Gastroesophageal sphincter (tissue), 4 donors: ENCODE results near the gene ARID1B. TPM values are rescaled to one million over a fixed set of nuclear protein-coding genes. Genes with fewer than 3 reads are reported as not detected.

Experiments
- ATAC-seq: fragments of 150-250 bp; one replicate; pipeline ENCODE4 v1.9.1; 2016; ENCODE audit warnings: mild to moderate bottlenecking, moderate library complexity
- H3K27ac ChIP-seq, 4 donors: fragments of 200-600 bp; sonication (generic) in 3 of 4; 1 replicate in 3 of 4; 2 replicates in 1 of 4; pipeline ENCODE4 v1.5.1; 2016 to 2019
- H3K27me3 ChIP-seq: fragments of 200-600 bp; sonication (generic); one replicate; pipeline ENCODE4 v1.5.1; 2019
- H3K36me3 ChIP-seq, 2 donors: fragments of 200-600 bp; sonication (generic); one replicate each; pipeline ENCODE4 v1.5.1; 2019; ENCODE audit warnings: control low read depth in 1 of 2
- H3K4me1 ChIP-seq, 3 donors: fragments of 200-600 bp; sonication (generic); 1 replicate in 2 of 3; 2 replicates in 1 of 3; pipeline ENCODE4 v1.5.1; 2016 to 2019; ENCODE audit warnings: control low read depth in 2 of 3
- H3K4me3 ChIP-seq, 2 donors: fragments of 200-600 bp; sonication (generic); one replicate each; pipeline ENCODE4 v1.5.1; 2019; ENCODE audit warnings: mild to moderate bottlenecking in 1 of 2, moderate library complexity in 1 of 2
- H3K9me3 ChIP-seq, 3 donors: fragments of 200-600 bp; sonication (generic); one replicate each; pipeline ENCODE4 v1.5.1; 2017 to 2019; ENCODE audit warnings: control low read depth in 2 of 3
- EP300 ChIP-seq: sonication (generic); formaldehyde crosslinking; IDR thresholded peaks from one replicate; pipeline ENCODE4 v1.6.1; 2017; ENCODE audit warnings: antibody characterized with exemption, mild to moderate bottlenecking
- POLR2A ChIP-seq, 2 donors: fragments of 450-650 bp; IDR thresholded peaks; one replicate each; pipeline ENCODE4 v1.6.1; 2017; ENCODE audit warnings: antibody characterized with exemption in 2 of 2, mild to moderate bottlenecking in 2 of 2, moderate library complexity in 1 of 2
- POLR2AphosphoS5 ChIP-seq: sonication (generic); formaldehyde crosslinking; IDR thresholded peaks from one replicate; pipeline ENCODE4 v1.6.1; 2017; ENCODE audit warnings: antibody characterized with exemption
- WGBS, 2 donors: methylation state at CpG; one replicate each; pipeline ENCODE4 v1.1.5; 2018; ENCODE audit warnings: low coverage in 1 of 2; 5-methylcytosine and 5-hydroxymethylcytosine counted together
- total RNA-seq, 4 donors: library from RNA; depleted of rRNA; stranded (reverse); fragments of >200 nt; gene quantifications; one replicate each; pipeline ENCODE4 v1.1.0, GENCODE V29; 2016
- TF ChIP-seq, protein P1 (sequence below), 4 experiments: fragments of 200-600 bp in 2 of 4; fragments of 450-650 bp in 2 of 4; sonication (generic) in 1 of 4; IDR thresholded peaks; one replicate each; pipeline ENCODE4 v1.5.1; 2017 to 2019; ENCODE audit warnings: antibody characterized with exemption in 4 of 4, mild to moderate bottlenecking in 2 of 4, moderate library complexity in 2 of 4

The ARID1B gene
- total RNA-seq, 4 donors from 2014 or later = 40.0 to 106 (median 79.7) TPM

DNA sequence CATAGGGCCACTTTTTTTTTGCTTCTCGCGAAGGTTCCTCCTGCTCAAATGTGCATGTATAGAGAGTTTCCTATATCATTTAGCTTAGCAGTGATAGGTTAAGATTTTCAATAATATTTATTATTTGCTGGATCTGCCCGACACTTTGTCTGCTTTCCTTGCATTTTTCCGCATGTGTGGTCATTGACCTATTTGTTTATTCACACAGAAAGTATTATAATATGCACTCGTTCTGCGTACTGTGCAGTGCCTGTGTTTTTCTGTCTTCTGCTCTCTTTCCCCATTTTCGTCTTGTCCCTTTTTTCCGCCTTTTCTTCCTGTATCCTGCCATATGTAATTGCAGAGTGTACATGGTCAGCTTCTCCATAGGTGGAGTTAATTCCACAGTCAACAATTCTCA, 290.3 kb downstream of the ARID1B start:
- 88 to 90% methylated on average over 6 to 8 of the region's 8 CpGs for WGBS, 2 donors

DNA sequence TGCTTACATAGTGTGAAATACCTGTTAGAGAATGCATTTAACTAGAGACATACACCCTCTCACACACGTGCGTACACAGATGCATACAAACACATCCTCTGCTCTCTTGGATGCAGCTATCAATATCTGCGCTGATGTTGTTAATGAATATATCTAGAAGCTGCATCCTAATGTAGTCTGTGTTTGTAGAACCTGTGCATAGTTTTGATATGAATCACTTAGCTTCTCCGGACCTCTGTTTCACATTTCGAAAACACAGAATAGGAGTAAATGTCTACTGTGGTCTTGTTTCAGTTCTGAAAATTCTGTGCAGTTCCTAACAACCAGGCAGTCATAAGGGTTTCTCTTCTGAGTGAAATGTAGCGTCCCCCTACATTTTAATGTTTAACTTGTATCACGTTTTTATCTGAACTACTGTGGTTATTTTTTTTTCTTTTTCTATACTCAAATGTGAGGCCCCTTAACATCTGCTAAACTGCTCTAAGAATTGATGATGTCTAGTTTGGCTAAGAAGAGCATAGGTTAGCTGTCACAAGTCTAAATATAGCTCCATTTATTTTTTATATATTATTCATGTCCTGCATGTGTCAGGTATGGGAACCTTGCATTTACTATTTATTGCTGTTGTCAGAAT, 291.6 kb downstream of the ARID1B start:
- H3K27me3 ChIP-seq = no peaks in the 10 kb centered on the region
- ATAC-seq = no peak
- no peaks in the 10 kb centered on the region for H3K36me3 ChIP-seq
- H3K27ac ChIP-seq = no peak overlapping the region
- no peak overlapping the region for H3K4me3 ChIP-seq
- 31 to 48% methylated on average over 7 of the region's 7 CpGs for WGBS, 2 donors
- TF ChIP-seq POLR2A (IDR thresholded peaks at IDR 0.05) (no peak), POLR2AphosphoS5 (no peak), EP300 (no peak)
- TF ChIP-seq, protein P1, sequence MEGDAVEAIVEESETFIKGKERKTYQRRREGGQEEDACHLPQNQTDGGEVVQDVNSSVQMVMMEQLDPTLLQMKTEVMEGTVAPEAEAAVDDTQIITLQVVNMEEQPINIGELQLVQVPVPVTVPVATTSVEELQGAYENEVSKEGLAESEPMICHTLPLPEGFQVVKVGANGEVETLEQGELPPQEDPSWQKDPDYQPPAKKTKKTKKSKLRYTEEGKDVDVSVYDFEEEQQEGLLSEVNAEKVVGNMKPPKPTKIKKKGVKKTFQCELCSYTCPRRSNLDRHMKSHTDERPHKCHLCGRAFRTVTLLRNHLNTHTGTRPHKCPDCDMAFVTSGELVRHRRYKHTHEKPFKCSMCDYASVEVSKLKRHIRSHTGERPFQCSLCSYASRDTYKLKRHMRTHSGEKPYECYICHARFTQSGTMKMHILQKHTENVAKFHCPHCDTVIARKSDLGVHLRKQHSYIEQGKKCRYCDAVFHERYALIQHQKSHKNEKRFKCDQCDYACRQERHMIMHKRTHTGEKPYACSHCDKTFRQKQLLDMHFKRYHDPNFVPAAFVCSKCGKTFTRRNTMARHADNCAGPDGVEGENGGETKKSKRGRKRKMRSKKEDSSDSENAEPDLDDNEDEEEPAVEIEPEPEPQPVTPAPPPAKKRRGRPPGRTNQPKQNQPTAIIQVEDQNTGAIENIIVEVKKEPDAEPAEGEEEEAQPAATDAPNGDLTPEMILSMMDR (IDR thresholded peaks at IDR 0.05) = no peak
- H3K4me1 ChIP-seq = peaks cover 10 to 70% (median 13%) of the 10 kb centered on the region in 3 donors
- H3K9me3 ChIP-seq = no peaks in the 10 kb centered on the region

More for the DNA sequence above, 290.3 kb downstream of the ARID1B start:
- TF ChIP-seq, protein P1 (IDR thresholded peaks at IDR 0.05) = no peak
- TF ChIP-seq EP300 (no peak), POLR2AphosphoS5 (no peak), POLR2A (IDR thresholded peaks at IDR 0.05) (no peak)
- Histone ChIP-seq H3K27me3 (no peaks in the 10 kb centered on the region), H3K36me3 (no peaks in the 10 kb centered on the region), H3K4me3 (no peak overlapping the region), H3K9me3 (no peaks in the 10 kb centered on the region), H3K4me1 (peaks cover 10 to 62% (median 13%) of the 10 kb centered on the region in 3 donors), H3K27ac (no peak overlapping the region)
- no peak for ATAC-seq

- 81 to 95% methylated on average over 5 of the region's 5 CpGs for WGBS, 2 donors
- Histone ChIP-seq H3K36me3 (no peaks in the 10 kb centered on the region), H3K4me3 (no peak overlapping the region), H3K27me3 (no peaks in the 10 kb centered on the region), H3K4me1 (peaks cover 10 to 71% (median 13%) of the 10 kb centered on the region in 3 donors), H3K27ac (no peak overlapping the region), H3K9me3 (no peaks in the 10 kb centered on the region)
- no peak for ATAC-seq
- no peak for TF ChIP-seq EP300
- TF ChIP-seq POLR2A (IDR thresholded peaks at IDR 0.05) = no peak
- no peak for TF ChIP-seq POLR2AphosphoS5
- TF ChIP-seq, protein P1 (IDR thresholded peaks at IDR 0.05) = no peak
These were observed 292.4 kb downstream of the ARID1B start for GRCh38 chr6:157069585-157069984.

GRCh38 chr6:157070403-157071107, 293.4 kb downstream of the ARID1B start:
- no peaks in the 10 kb centered on the region for H3K27me3 ChIP-seq
- no peak overlapping the region for H3K27ac ChIP-seq

More at GRCh38 chr6:157070403-157071107, 293.4 kb downstream of the ARID1B start:
- ATAC-seq = no peak
- no peak overlapping the region for H3K4me3 ChIP-seq
- H3K9me3 ChIP-seq = no peaks in the 10 kb centered on the region
- WGBS, 2 donors = 23 to 39% methylated on average over 7 to 8 of the region's 8 CpGs
- peaks cover 10 to 71% (median 13%) of the 10 kb centered on the region in 3 donors for H3K4me1 ChIP-seq
- no peak for TF ChIP-seq EP300
- TF ChIP-seq, protein P1 (IDR thresholded peaks at IDR 0.05) = no peak
- no peak for TF ChIP-seq POLR2AphosphoS5
- no peak for TF ChIP-seq POLR2A (IDR thresholded peaks at IDR 0.05)
- H3K36me3 ChIP-seq = no peaks in the 10 kb centered on the region
